ENCODE data around the gene ZDHHC22. TPM values are rescaled to one million over a fixed set of nuclear protein-coding genes. Genes with fewer than 3 reads are reported as not detected.
A peak's percentile ranks its signal among the peaks of the same experiment; 100 is the strongest.

Gene ZDHHC22
- total RNA-seq, 3 donors from 2014 or later, result 1.7 TPM; not detected in 2

DNA sequence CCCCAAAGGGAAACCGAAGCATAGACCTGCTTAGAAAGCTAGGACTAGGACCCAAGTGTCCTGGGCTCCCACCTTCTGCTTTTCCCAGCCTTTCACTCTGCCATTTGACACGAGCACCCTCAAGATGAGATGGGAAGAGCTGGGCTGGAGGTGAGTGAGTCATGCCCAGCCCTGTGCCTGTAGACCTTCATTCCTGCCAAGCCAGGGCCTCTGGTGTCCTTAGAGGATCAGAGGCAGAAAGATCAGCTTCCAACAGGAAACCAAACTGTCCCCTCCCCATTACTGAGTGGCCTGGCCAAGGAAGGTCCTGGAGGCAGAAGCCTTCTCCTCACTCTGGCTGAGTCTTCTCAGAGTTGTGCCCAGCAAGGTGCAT lies 43.5 kb upstream of the ZDHHC22 start:
- ATAC-seq (no peak), DNase-seq (no peak)
- H3K4me1 ChIP-seq (ENCODE audit: low read depth), result peaks cover 41% of the 10 kb centered on the region
- TF ChIP-seq, protein P1, sequence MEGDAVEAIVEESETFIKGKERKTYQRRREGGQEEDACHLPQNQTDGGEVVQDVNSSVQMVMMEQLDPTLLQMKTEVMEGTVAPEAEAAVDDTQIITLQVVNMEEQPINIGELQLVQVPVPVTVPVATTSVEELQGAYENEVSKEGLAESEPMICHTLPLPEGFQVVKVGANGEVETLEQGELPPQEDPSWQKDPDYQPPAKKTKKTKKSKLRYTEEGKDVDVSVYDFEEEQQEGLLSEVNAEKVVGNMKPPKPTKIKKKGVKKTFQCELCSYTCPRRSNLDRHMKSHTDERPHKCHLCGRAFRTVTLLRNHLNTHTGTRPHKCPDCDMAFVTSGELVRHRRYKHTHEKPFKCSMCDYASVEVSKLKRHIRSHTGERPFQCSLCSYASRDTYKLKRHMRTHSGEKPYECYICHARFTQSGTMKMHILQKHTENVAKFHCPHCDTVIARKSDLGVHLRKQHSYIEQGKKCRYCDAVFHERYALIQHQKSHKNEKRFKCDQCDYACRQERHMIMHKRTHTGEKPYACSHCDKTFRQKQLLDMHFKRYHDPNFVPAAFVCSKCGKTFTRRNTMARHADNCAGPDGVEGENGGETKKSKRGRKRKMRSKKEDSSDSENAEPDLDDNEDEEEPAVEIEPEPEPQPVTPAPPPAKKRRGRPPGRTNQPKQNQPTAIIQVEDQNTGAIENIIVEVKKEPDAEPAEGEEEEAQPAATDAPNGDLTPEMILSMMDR (IDR thresholded peaks at IDR 0.05), result no peak
- no peaks in the 10 kb centered on the region for H3K36me3 ChIP-seq (ENCODE audit: low read depth)
- H3K4me3 ChIP-seq, result no peak overlapping the region
- intact Hi-C loops (cut with DNase I, micrococcal nuclease), result no loop called here
- no peaks in the 10 kb centered on the region for H3K9me3 ChIP-seq

DNA sequence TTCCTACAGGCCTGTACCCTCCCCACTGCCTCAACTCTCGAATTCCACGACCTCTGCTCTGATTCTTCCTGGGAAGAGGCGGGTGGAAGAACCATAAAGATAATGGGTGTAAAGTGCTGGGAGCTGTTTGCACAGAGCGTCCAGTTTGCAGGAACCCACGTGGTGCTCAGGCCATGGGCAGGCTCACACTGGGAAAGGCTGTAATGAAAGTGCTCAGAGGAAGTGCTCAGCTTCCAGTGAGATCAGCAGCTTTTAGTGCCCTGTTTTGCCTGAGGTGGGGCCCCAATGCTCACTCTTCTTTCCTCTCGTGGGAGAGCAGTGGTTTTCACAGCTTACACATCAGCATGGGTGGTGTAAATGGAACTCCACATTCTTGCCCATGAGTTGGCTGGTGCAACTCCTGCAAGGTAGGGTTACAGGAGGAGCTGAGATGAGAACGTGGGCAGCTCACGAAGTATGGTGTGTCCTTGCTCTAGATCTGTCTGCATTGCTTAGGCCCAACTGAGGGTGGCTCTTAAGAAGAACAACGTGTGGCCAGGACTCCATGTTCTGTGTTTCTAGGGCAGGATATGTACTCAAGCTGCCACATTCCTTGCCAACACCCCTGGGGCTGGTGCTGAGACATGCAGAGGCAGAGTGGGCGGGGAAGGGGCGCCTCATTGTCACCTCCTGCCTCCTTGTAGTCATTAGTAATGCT lies 43.0 kb upstream of the ZDHHC22 start:
- ATAC-seq, result peak; percentile 85
- H3K4me3 ChIP-seq, result no peak overlapping the region
- DNase-seq, result peak; percentile 74 to 78 (median 76)
- H3K9me3 ChIP-seq, result no peaks in the 10 kb centered on the region
- peaks cover 41% of the 10 kb centered on the region for H3K4me1 ChIP-seq (ENCODE audit: low read depth)
- intact Hi-C loops (cut with DNase I, micrococcal nuclease), result no loop called here
- H3K36me3 ChIP-seq (ENCODE audit: low read depth), result no peaks in the 10 kb centered on the region
- TF ChIP-seq, protein P1 (IDR thresholded peaks at IDR 0.05), result no peak

DNA sequence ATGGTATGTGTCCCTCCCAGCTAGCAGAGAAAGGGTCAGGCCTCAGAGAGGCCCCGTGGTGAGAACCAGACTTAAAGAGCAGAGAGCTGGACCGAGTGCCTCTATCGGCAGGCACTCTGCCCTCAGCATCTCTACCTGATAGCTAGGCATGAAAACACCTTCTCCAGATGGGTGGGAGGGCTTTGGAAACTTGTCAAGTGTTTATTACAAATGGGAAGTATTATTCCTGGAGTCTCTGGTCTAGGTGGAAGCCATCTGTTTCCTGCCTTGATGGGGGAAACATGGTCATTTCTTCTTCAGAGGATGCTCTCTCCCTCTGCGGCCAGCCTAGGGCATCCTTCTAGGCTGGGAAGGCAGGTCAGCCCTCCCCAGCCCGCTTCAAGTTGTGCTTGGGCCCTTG lies 42.3 kb upstream of the ZDHHC22 start:
- Histone ChIP-seq H3K9me3 (no peaks in the 10 kb centered on the region), H3K4me1 (ENCODE audit: low read depth) (peaks cover 41% of the 10 kb centered on the region), H3K4me3 (no peak overlapping the region), H3K36me3 (ENCODE audit: low read depth) (no peaks in the 10 kb centered on the region)
- DNase-seq (no peak), ATAC-seq (no peak)
- intact Hi-C loops (cut with DNase I, micrococcal nuclease), result no loop called here
- TF ChIP-seq, protein P1 (IDR thresholded peaks at IDR 0.05), result no peak

GRCh38 chr14:77181603-77182437 lies 40.2 kb upstream of the ZDHHC22 start, which contains the start of gene TMEM63C:
TMEM63C (plus strand) TSS chr14:77181798; CDS start chr14:77218814, 37,016 bp downstream.
- intact Hi-C loops (cut with DNase I, micrococcal nuclease), result no loop called here
- H3K9me3 ChIP-seq, result no peaks in the 10 kb centered on the region
- TF ChIP-seq, protein P1 (IDR thresholded peaks at IDR 0.05), result no peak
- peak within 1 kb of the TSS; percentile 32 for H3K4me3 ChIP-seq
- DNase-seq, result peak; percentile 73 to 85 (median 79)
- peak; percentile 86 for ATAC-seq
- H3K36me3 ChIP-seq (ENCODE audit: low read depth), result no peaks in the 10 kb centered on the region
- peaks cover 35% of the 10 kb centered on the region for H3K4me1 ChIP-seq (ENCODE audit: low read depth)

DNA sequence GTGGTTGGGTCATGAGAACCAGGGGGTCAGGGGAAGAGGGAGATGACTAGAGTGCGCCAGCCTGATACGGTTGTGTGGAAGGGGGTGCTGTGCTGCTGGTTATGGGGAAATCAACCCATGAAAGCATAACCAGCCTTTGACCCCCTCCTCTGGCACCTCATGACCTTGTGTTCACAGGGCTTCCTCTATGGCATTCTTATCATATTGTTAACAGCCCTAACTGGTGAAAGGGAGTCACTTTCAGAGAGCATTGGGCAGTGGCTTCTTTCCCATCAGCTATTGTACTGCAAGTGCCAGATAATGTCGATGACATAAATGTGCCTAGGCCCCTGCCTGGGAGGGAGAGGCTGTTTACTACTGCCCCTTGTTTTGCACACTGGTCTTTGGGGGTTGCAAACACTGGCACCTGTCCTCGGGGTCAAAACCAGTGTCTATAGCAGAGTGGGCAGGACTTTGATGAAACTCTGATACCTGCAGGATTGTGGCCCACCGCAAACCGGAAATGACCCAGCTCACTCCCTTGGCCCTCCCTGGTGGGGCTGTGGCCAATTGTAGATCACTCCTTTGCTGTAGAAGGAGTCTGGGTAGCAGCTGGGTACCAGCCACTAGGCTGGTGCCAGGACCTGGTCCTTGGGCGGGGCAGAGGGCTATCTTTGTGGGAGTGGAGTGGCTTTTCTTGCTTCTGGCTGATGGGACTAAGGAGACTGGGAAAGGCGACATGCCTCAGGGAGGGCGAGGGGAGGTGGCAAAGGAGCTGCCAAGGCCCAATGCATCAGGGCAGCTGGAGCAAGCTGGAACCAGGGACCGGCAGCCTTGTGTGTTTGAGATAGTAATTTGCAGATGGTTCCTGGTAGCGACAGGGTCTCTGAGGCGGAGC lies 39.4 kb upstream of the ZDHHC22 start:
- ATAC-seq (no peak), DNase-seq (no peak)
- Histone ChIP-seq H3K36me3 (ENCODE audit: low read depth) (no peaks in the 10 kb centered on the region), H3K4me3 (no peak overlapping the region), H3K9me3 (no peaks in the 10 kb centered on the region), H3K4me1 (ENCODE audit: low read depth) (peaks cover 34% of the 10 kb centered on the region)
- intact Hi-C loops (cut with DNase I, micrococcal nuclease), result no loop called here
- TF ChIP-seq, protein P1 (IDR thresholded peaks at IDR 0.05), result no peak
